ENCODE measurements around the gene GOT2.

Gene GOT2

DNA sequence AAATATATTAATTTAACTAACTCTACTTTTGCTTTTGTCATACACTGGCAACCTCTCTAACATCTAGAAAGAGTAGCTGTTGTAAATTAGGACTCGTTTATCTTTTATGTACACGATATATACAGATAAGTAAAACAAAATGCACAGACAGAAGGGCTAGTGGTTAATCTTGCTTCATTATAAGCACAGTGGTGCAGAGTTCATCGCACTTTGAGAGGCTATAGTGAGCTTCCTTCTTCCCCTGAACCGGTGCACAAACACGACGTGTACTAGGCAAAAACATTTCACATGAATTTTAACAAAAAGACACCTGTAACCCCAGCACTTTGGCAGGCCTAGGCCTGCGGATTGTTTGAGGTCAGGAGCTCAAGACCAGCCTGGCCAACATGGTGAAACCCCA, 10.4 kb upstream of the GOT2 start:
- no peaks in the 10 kb centered on the region for H3K27me3 ChIP-seq (ENCODE audit: control insufficient read depth in 3 of 3, insufficient read depth in 3 of 3, low read depth in 1 of 3, low read length in 3 of 3)
- no peak overlapping the region for H3K4me2 ChIP-seq (ENCODE audit: insufficient read depth, low read length, poor library complexity, severe bottlenecking)
- no peak overlapping the region for H2AFZ ChIP-seq (ENCODE audit: low read length)
- no peak overlapping the region for H3K4ac ChIP-seq (ENCODE audit: low read length)
- H3K23ac ChIP-seq (ENCODE audit: low read depth, low read length, poor library complexity): no peak overlapping the region
- no peak overlapping the region for H3K9ac ChIP-seq (ENCODE audit: low read depth, low read length, poor library complexity)
- no peaks in the 10 kb centered on the region for H3K9me3 ChIP-seq (replicated peaks in 1 of 2; ENCODE audit: control insufficient read depth in 2 of 2, insufficient read depth in 1 of 2, low read depth in 1 of 2, low read length in 2 of 2)
- no peaks in the 10 kb centered on the region for H3K36me3 ChIP-seq (replicated peaks in 1 of 2; ENCODE audit: control insufficient read depth in 2 of 2, insufficient read depth in 2 of 2, low read length in 2 of 2)
- H2BK12ac ChIP-seq (ENCODE audit: low read length): no peak overlapping the region
- no peak overlapping the region for H3K14ac ChIP-seq (ENCODE audit: low read length)
- no peak overlapping the region for H3K27ac ChIP-seq (replicated peaks; ENCODE audit: low read length)
- H3K79me1 ChIP-seq (ENCODE audit: low read depth, low read length): peaks cover 3% of the 10 kb centered on the region
- no peak overlapping the region for H3K4me3 ChIP-seq (ENCODE audit: low read length in 2 of 2)
- no peak overlapping the region for H4K8ac ChIP-seq (ENCODE audit: low read depth, low read length)
- H2BK5ac ChIP-seq (ENCODE audit: low read length): no peak overlapping the region
- no peak overlapping the region for H2BK120ac ChIP-seq (ENCODE audit: low read depth, low read length)
- H3K4me1 ChIP-seq (ENCODE audit: control insufficient read depth in 2 of 2, insufficient read depth in 1 of 2, low read depth in 1 of 2, low read length in 2 of 2): no peaks in the 10 kb centered on the region
- no peak overlapping the region for H4K91ac ChIP-seq (ENCODE audit: low read depth, low read length, poor library complexity)
- WGBS, 2 donors (ENCODE audit: extremely low coverage in 2 of 2, insufficient read length in 2 of 2, insufficient replicate concordance in 1 of 2): no CpG with 5 or more reads among the region's 7 CpGs
- no peak overlapping the region for H3K18ac ChIP-seq (ENCODE audit: low read length)
- no peak overlapping the region for H2AK5ac ChIP-seq (ENCODE audit: low read depth, low read length)
- no peak overlapping the region for H2BK15ac ChIP-seq (ENCODE audit: low read length)
- no peak for DNase-seq (ENCODE audit: low spot score)

DNA sequence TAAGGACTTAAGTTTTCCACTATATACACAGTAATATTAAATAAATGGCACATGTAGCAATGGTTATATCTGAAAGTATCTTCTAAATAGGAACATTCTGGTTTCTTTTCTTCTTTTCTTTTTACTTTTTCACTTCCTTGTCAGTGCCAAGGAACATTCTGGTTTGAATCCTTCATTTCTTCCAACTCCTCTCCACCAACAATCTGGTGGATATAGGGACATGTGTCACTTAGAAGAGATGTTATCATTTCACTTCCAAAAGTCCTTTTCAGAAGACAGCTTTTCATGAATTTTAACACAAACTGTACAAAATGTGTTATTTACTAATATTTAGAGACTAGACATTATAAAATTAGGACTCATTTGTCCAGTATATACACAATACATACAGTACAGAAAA, 7.9 kb upstream of the GOT2 start:
- no peak for DNase-seq (ENCODE audit: low spot score)
- Histone ChIP-seq H2BK12ac (ENCODE audit: low read length) (no peak overlapping the region), H3K9me3 (replicated peaks in 1 of 2; ENCODE audit: control insufficient read depth in 2 of 2, insufficient read depth in 1 of 2, low read depth in 1 of 2, low read length in 2 of 2) (no peaks in the 10 kb centered on the region), H3K4me3 (ENCODE audit: low read length in 2 of 2) (no peak overlapping the region), H2BK15ac (ENCODE audit: low read length) (no peak overlapping the region), H3K9ac (ENCODE audit: low read depth, low read length, poor library complexity) (no peak overlapping the region), H3K4me1 (ENCODE audit: control insufficient read depth in 2 of 2, insufficient read depth in 1 of 2, low read depth in 1 of 2, low read length in 2 of 2) (no peaks in the 10 kb centered on the region), H2AK5ac (ENCODE audit: low read depth, low read length) (no peak overlapping the region), H3K23ac (ENCODE audit: low read depth, low read length, poor library complexity) (no peak overlapping the region), H2BK120ac (ENCODE audit: low read depth, low read length) (no peak overlapping the region), H3K79me1 (ENCODE audit: low read depth, low read length) (peaks cover 3% of the 10 kb centered on the region), H3K4ac (ENCODE audit: low read length) (no peak overlapping the region), H3K4me2 (ENCODE audit: insufficient read depth, low read length, poor library complexity, severe bottlenecking) (no peak overlapping the region), H4K91ac (ENCODE audit: low read depth, low read length, poor library complexity) (no peak overlapping the region), H2BK5ac (ENCODE audit: low read length) (no peak overlapping the region), H3K27me3 (ENCODE audit: control insufficient read depth in 3 of 3, insufficient read depth in 3 of 3, low read depth in 1 of 3, low read length in 3 of 3) (peaks cover 0 to 4% (median 0%) of the 10 kb centered on the region in 3 experiments), H3K27ac (replicated peaks; ENCODE audit: low read length) (no peak overlapping the region), H3K36me3 (replicated peaks in 1 of 2; ENCODE audit: control insufficient read depth in 2 of 2, insufficient read depth in 2 of 2, low read length in 2 of 2) (no peaks in the 10 kb centered on the region), H4K8ac (ENCODE audit: low read depth, low read length) (no peak overlapping the region), H2AFZ (ENCODE audit: low read length) (no peak overlapping the region), H3K18ac (ENCODE audit: low read length) (no peak overlapping the region), H3K14ac (ENCODE audit: low read length) (no peak overlapping the region)

DNA sequence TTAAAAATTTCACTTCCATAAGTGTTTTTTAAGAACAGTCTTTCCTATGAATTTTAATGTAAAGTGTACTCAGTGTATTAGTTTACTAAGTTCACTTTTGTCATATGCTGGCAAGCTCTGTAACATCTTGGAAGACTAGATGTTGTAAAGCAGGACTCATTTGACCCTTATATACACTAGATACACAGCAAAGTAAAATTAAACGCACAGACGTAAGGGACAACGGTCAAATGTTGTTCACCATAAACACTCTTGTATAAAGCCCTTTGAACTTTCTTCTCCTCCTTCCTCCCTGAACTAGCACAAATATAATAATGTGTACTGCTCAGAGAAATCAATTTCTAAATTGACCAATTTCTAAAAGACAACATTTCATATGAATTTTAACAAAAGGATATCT, 7.0 kb upstream of the GOT2 start:
- Histone ChIP-seq H3K18ac (ENCODE audit: low read length) (no peak overlapping the region), H3K27me3 (ENCODE audit: control insufficient read depth in 3 of 3, insufficient read depth in 3 of 3, low read depth in 1 of 3, low read length in 3 of 3) (peaks cover 0 to 4% (median 0%) of the 10 kb centered on the region in 3 experiments), H3K36me3 (replicated peaks in 1 of 2; ENCODE audit: control insufficient read depth in 2 of 2, insufficient read depth in 2 of 2, low read length in 2 of 2) (no peaks in the 10 kb centered on the region), H3K4me1 (ENCODE audit: control insufficient read depth in 2 of 2, insufficient read depth in 1 of 2, low read depth in 1 of 2, low read length in 2 of 2) (no peaks in the 10 kb centered on the region), H3K9me3 (replicated peaks in 1 of 2; ENCODE audit: control insufficient read depth in 2 of 2, insufficient read depth in 1 of 2, low read depth in 1 of 2, low read length in 2 of 2) (no peaks in the 10 kb centered on the region), H3K23ac (ENCODE audit: low read depth, low read length, poor library complexity) (no peak overlapping the region), H3K4ac (ENCODE audit: low read length) (no peak overlapping the region), H2AFZ (ENCODE audit: low read length) (no peak overlapping the region), H3K27ac (replicated peaks; ENCODE audit: low read length) (no peak overlapping the region), H2BK120ac (ENCODE audit: low read depth, low read length) (no peak overlapping the region), H3K9ac (ENCODE audit: low read depth, low read length, poor library complexity) (no peak overlapping the region), H3K79me1 (ENCODE audit: low read depth, low read length) (no peaks in the 10 kb centered on the region), H2BK5ac (ENCODE audit: low read length) (no peak overlapping the region), H2BK12ac (ENCODE audit: low read length) (no peak overlapping the region), H3K4me3 (ENCODE audit: low read length in 2 of 2) (no peak overlapping the region), H3K4me2 (ENCODE audit: insufficient read depth, low read length, poor library complexity, severe bottlenecking) (no peak overlapping the region), H3K14ac (ENCODE audit: low read length) (no peak overlapping the region), H4K8ac (ENCODE audit: low read depth, low read length) (no peak overlapping the region), H2AK5ac (ENCODE audit: low read depth, low read length) (no peak overlapping the region), H4K91ac (ENCODE audit: low read depth, low read length, poor library complexity) (no peak overlapping the region), H2BK15ac (ENCODE audit: low read length) (no peak overlapping the region)
- DNase-seq (ENCODE audit: low spot score): no peak
- WGBS, 2 donors (ENCODE audit: extremely low coverage in 2 of 2, insufficient read length in 2 of 2, insufficient replicate concordance in 1 of 2): no CpG with 5 or more reads among the region's 3 CpGs

DNA sequence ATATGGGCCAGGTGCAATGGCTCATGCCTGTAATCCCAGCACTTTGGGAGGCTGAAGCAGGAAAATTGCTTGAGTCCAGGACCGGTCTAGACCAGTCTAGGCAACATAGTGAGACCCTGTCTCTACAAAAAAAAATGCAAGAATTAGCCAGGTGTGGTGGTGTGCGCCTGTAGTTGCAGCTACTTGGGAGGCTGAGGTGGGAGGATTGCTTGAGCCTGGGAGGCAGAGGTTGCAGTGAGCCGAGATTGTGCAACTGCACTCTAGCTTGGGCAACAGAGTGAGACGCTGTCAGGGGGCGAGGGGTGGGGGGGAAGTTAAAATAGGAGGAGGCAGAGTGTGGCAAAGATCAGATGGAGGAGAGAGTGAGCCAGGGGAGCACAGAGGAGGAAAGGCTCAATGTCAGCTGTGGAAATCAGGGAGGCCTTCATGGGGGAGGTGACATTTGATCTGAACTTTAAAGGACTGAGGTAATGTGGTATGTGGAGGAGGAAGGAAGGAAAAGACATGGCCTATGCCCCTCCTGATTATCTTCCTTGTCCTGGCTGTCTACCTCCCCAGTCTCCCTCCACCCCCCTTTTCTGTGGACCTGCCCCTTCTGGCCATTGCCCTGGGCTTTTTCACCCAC, 4.7 kb upstream of the GOT2 start:
- no CpG with 5 or more reads among the region's 5 CpGs for WGBS, 2 donors (ENCODE audit: extremely low coverage in 2 of 2, insufficient read length in 2 of 2, insufficient replicate concordance in 1 of 2)
- no peak overlapping the region for H3K9ac ChIP-seq (ENCODE audit: low read depth, low read length, poor library complexity)
- peaks cover 0 to 4% (median 0%) of the 10 kb centered on the region in 3 experiments for H3K27me3 ChIP-seq (ENCODE audit: control insufficient read depth in 3 of 3, insufficient read depth in 3 of 3, low read depth in 1 of 3, low read length in 3 of 3)
- H2BK15ac ChIP-seq (ENCODE audit: low read length): no peak overlapping the region
- H3K4ac ChIP-seq (ENCODE audit: low read length): no peak overlapping the region
- H3K9me3 ChIP-seq (replicated peaks in 1 of 2; ENCODE audit: control insufficient read depth in 2 of 2, insufficient read depth in 1 of 2, low read depth in 1 of 2, low read length in 2 of 2): no peaks in the 10 kb centered on the region
- no peak overlapping the region for H2BK5ac ChIP-seq (ENCODE audit: low read length)
- no peak overlapping the region for H2AFZ ChIP-seq (ENCODE audit: low read length)
- H3K18ac ChIP-seq (ENCODE audit: low read length): no peak overlapping the region
- no peak overlapping the region for H4K91ac ChIP-seq (ENCODE audit: low read depth, low read length, poor library complexity)
- no peaks in the 10 kb centered on the region for H3K36me3 ChIP-seq (replicated peaks in 1 of 2; ENCODE audit: control insufficient read depth in 2 of 2, insufficient read depth in 2 of 2, low read length in 2 of 2)
- H2BK120ac ChIP-seq (ENCODE audit: low read depth, low read length): no peak overlapping the region
- H2BK12ac ChIP-seq (ENCODE audit: low read length): no peak overlapping the region
- H3K4me3 ChIP-seq (ENCODE audit: low read length in 2 of 2): no peak overlapping the region
- H4K8ac ChIP-seq (ENCODE audit: low read depth, low read length): no peak overlapping the region
- H3K14ac ChIP-seq (ENCODE audit: low read length): no peak overlapping the region
- no peak for DNase-seq (ENCODE audit: low spot score)
- H2AK5ac ChIP-seq (ENCODE audit: low read depth, low read length): no peak overlapping the region
- peaks cover 2 to 3% of the 10 kb centered on the region in 2 donors for H3K4me1 ChIP-seq (ENCODE audit: control insufficient read depth in 2 of 2, insufficient read depth in 1 of 2, low read depth in 1 of 2, low read length in 2 of 2)
- peaks cover 3% of the 10 kb centered on the region for H3K79me1 ChIP-seq (ENCODE audit: low read depth, low read length)
- no peak overlapping the region for H3K23ac ChIP-seq (ENCODE audit: low read depth, low read length, poor library complexity)
- no peak overlapping the region for H3K27ac ChIP-seq (replicated peaks; ENCODE audit: low read length)
- H3K4me2 ChIP-seq (ENCODE audit: insufficient read depth, low read length, poor library complexity, severe bottlenecking): no peak overlapping the region

Measured in neuronal stem cell (in vitro differentiated cells).